Glomerular endothelial cell (primary cell): ENCODE results near the gene ERP44. TPM values are rescaled to one million over a fixed set of nuclear protein-coding genes. Genes with fewer than 3 reads are reported as not detected.

Experiments used
- DNase-seq: peaks from one replicate; pipeline ENCODE4 v3.0.0-alpha.2; 2011; ENCODE audit warnings: low read depth, low spot score; ENCODE audit errors: extremely low read depth
- total RNA-seq: library from RNA; depleted of rRNA; stranded (reverse); fragments of >200 nt; gene quantifications from 2 replicates; pipeline ENCODE4 v1.2.3, GENCODE V29; 2015

ERP44 gene
- total RNA-seq, 1 donor from 2014 or later = 26.4 TPM

- DNase-seq = no peak
Measured at GRCh38 chr9:99962680-99963261, 136.0 kb downstream of the ERP44 start.

DNA sequence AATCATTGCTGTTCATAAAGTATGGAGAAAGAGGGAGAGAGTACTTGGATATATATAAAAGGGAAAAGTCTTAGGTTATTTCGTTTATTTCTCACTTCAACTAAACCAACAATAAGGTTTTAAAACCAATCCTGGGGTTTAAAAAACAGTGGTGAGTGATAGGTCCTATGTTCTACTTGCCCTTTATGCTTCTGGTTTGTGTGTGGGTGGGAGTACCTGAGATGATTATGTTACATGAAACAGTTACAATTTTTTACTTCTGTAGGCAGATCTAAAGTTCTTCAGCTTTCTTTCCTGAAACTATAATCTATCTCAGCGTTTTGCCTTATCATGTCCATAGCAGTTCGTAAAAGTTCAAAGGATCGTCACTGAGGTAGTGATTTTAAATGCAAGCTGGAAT, 143.2 kb downstream of the ERP44 start:
- DNase-seq = no peak

DNA sequence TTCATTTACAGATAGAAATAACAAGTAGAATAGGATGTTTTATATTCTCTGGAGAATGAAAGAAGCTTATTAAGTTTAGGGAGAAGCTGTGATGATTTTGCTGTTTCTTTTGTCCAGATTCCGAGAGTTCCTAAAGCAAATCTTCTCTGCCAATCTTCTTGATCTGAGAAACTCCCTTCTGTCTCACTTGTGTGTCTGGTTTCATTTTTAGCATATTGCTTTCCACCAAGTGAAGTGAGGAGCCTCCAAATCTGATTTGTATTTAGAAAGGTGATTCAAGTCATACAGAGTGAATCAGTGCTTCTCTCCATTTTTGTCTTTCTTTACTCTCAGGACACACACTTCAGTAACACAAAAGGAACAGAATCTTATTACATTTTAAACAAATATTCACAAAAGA, 144.0 kb downstream of the ERP44 start:
- DNase-seq = no peak

GRCh38 chr9:99953861-99954507, 144.8 kb downstream of the ERP44 start:
- no peak for DNase-seq

GRCh38 chr9:99948896-99949295, 149.9 kb downstream of the ERP44 start:
- DNase-seq = peak; percentile 62

DNA sequence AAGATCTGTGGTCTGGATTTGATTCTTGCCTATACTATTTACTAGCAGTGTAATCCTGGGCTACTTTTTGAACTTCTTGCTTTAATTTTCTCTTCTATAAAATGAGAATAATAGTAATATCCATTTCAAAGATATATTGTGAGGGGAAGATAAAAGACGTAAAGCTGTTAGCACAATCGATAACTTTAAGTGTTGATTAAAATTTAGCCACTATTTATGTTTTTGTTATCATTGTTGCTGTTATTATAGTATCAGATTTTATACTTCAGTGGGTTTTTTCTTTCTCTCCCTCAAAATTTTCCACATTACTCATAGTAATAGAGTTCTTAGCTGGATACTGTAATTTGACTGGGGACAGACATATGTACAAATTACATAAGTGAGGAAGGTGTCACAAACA, 150.3 kb downstream of the ERP44 start:
- DNase-seq = no peak

DNA sequence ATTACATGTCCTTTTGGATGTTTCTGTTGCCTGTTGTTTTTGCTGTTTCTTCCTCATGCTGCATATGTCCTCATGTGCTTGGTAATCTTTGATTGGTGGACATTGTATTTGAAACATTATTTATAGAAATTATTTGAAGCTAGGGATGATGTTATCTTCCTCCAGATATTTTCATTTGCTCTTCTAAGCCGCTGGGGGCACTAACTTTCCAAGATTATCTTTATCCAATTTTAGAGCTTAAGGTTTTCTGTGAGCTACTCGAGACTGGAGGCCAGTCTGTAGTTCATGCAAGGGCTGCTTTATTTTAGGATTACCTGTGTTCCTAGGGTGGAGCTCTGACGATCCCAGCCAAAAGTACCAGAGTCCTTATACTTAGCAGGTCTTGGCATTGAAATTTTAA, 151.4 kb downstream of the ERP44 start:
- no peak for DNase-seq

DNA sequence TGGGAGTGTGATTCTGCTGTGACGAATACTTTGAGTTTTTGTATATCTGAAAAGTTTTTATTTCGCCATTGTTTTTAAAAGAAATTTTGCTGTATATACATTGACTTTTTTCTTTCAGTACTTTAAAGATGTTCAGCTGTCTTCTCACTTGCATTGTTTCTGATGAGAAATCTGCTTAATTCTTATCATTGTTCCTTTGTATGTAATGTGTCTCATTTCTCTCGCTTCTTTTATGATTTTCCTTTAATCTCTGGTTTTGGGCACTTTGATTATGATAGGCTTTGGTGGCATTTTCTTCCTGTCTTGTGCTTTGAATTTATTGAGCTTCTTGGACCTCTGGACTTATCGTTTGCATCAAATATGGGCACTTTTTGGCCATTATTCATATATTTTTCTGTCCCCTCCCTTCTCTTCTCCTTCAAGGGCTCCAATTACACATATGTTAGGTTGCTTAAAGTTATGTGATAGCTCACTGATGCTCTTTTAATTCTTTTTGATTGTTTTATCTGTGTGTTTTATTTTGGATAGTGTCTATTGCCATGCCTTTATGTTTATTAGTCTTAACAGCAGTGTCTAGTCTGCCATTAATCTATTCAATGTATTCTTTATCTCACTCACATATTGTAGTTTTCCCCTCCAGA, 161.7 kb downstream of the ERP44 start:
- no peak for DNase-seq

DNA sequence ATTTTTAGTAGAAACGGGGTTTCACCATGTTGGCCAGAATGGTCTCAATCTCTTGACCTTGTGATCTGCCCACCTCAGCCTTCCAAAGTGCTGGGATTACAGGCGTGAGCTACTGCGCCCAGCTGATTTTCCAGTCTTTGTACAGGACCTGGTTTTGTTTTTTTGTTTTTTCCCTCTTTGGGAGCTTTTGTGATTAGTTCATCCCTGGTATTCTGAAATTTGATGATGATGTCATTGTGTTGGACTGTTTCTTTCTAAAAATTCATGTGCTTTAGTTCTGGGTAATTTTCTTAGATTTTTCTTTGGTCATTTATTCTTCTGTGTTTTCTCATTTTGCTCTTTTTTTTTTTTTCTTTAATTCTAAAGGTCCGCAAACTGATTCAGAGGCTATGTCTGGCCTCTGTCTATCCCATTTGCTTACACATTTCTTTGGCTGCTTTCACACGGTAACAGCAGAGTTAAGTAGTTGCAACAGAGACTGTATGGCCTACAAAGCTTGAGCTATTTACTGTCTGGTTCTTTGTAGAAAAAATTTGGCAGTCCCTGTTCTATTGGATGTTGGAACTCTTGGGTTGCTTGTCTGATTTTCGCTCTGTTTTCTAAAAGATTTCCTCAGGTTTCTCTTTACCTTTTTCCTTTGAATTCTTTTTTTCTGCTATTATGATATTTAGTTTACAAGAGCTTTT, 167.5 kb downstream of the ERP44 start:
- no peak for DNase-seq

DNA sequence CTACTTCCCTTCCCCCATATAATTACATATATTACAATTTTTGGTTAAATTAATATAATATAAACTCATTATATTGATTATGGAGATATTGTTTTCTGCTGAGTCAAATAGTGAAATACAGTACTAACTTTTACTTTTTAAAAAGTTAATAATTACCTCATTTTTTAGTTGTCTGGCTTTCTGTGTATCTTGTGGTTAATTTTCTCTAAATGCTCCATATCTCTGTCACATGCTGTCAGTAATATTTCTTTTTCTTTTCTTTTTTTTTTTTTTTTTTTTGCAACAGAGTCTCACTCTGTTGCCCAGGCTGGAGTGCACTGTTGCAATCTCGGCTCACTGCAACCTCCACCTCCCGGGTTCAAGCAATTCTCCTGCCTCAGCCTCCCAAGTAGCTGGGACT, 169.1 kb downstream of the ERP44 start:
- DNase-seq = no peak

Other genes with a start within 250 kb of the ERP44 start
- 14.0 and 37.3 TPM in 2 replicates for gene STX17, start 192.3 kb downstream of the ERP44 start, total RNA-seq
- 19.4 and 28.8 TPM in 2 replicates for gene INVS, start 243 bp upstream of the ERP44 start, total RNA-seq